A673 (cell line): ENCODE results near the gene WDR82. TPM values are rescaled to one million over a fixed set of nuclear protein-coding genes. Genes with fewer than 3 reads are reported as not detected.
A peak's percentile ranks its signal among the peaks of the same experiment; 100 is the strongest.

Source experiments
- BruUV-seq: library from RNA; stranded (reverse); fragments of 400-500 nt; replicated peaks from 2 replicates; lab custom pipeline; 2021; lab: Mats Ljungman, UMichigan
- CTCF ChIA-PET: fragments of 300-600 bp; sonication (Branson Sonifier 250); formaldehyde crosslinking; loops from one replicate; lab custom pipeline; 2022; ENCODE audit warnings: antibody characterized with exemption; lab: Charles Lee
- POLR2A ChIA-PET: fragments of 300-600 bp; sonication (Branson Sonifier 250); formaldehyde crosslinking; loops from one replicate; lab custom pipeline; 2022; ENCODE audit warnings: antibody characterized with exemption; ENCODE audit not compliant: low non-redundant PET; lab: Charles Lee
- DNase-seq: peaks from one replicate; pipeline ENCODE4 v3.0.0-alpha.2; 2015; ENCODE audit warnings: low spot score
- H3K27ac ChIP-seq: fragments of 200-600 bp; sonication (generic); 2 replicates; pipeline ENCODE4 v1.5.1; 2016; ENCODE audit warnings: mixed run types, low read depth, mild to moderate bottlenecking, mixed read lengths, antibody characterized with exemption, low read length; ENCODE audit not compliant: poor library complexity, severe bottlenecking
- H3K27me3 ChIP-seq: fragments of 200-600 bp; sonication (generic); replicated peaks from 2 replicates; pipeline ENCODE4 v1.6.1; 2017; ENCODE audit warnings: mixed run types, low read depth, mild to moderate bottlenecking, mixed read lengths, antibody characterized with exemption, low read length; ENCODE audit not compliant: insufficient read depth, poor library complexity
- H3K36me3 ChIP-seq: fragments of 200-600 bp; sonication (generic); 2 replicates; pipeline ENCODE4 v1.6.1; 2016; ENCODE audit warnings: mixed run types, mild to moderate bottlenecking, mixed read lengths, antibody characterized with exemption, low read length; ENCODE audit not compliant: insufficient read depth, poor library complexity, severe bottlenecking
- H3K4me1 ChIP-seq: fragments of 200-600 bp; sonication (generic); 2 replicates; pipeline ENCODE4 v1.6.1; 2017; ENCODE audit warnings: mixed run types, mild to moderate bottlenecking, mixed read lengths, antibody characterized with exemption, low read length; ENCODE audit not compliant: insufficient read depth, poor library complexity, severe bottlenecking
- H3K4me3 ChIP-seq: fragments of 200-600 bp; sonication (generic); 2 replicates; pipeline ENCODE4 v1.5.1; 2016; ENCODE audit warnings: low read depth, mixed run types, mild to moderate bottlenecking, mixed read lengths, low read length; ENCODE audit not compliant: poor library complexity, severe bottlenecking
- H3K9me3 ChIP-seq: fragments of 200-600 bp; sonication (generic); 2 replicates; pipeline ENCODE4 v1.6.1; 2016; ENCODE audit warnings: mixed run types, low read depth, mild to moderate bottlenecking, mixed read lengths, antibody characterized with exemption, low read length; ENCODE audit not compliant: poor library complexity, severe bottlenecking
- EZH2 ChIP-seq: fragments of 200-600 bp; sonication (generic); IDR thresholded peaks from 2 replicates; pipeline ENCODE4 v1.6.1; 2017; ENCODE audit warnings: borderline replicate concordance, low read depth, mild to moderate bottlenecking, mixed read lengths, antibody characterized with exemption, low read length; ENCODE audit not compliant: poor library complexity, severe bottlenecking
- intact Hi-C: fragments of 100-400 bp; cut with micrococcal nuclease; formaldehyde crosslinking; loops from one replicate; pipeline ENCODE4 v1.10.0; 2022; ENCODE audit not compliant: unreplicated experiment
- total RNA-seq: library from RNA; stranded (reverse); gene quantifications from 2 replicates; pipeline ENCODE4 v1.2.3, GENCODE V29; 2021
- TF ChIP-seq, protein P1 (sequence below): fragments of 300-800, 200-600 bp; sonication (generic); conservative IDR thresholded peaks from 2 replicates; pipeline ENCODE4 v1.5.1; 2017; ENCODE audit warnings: low read depth, mild to moderate bottlenecking, antibody characterized with exemption, low read length, moderate library complexity, mixed read lengths

WDR82 gene
- total RNA-seq, 1 experiment from 2014 or later = 54.3 TPM

GRCh38 chr3:52281981-52282801 lies 3.7 kb upstream of the WDR82 start:
- no peaks in the 10 kb centered on the region for H3K9me3 ChIP-seq
- no peak for DNase-seq
- no TSS peak for BruUV-seq
- H3K36me3 ChIP-seq = no peaks in the 10 kb centered on the region
- POLR2A ChIA-PET = no interaction called here
- intact Hi-C loops = no loop called here
- CTCF ChIA-PET = no interaction called here
- no peak overlapping the region for H3K4me3 ChIP-seq
- TF ChIP-seq, protein P1, sequence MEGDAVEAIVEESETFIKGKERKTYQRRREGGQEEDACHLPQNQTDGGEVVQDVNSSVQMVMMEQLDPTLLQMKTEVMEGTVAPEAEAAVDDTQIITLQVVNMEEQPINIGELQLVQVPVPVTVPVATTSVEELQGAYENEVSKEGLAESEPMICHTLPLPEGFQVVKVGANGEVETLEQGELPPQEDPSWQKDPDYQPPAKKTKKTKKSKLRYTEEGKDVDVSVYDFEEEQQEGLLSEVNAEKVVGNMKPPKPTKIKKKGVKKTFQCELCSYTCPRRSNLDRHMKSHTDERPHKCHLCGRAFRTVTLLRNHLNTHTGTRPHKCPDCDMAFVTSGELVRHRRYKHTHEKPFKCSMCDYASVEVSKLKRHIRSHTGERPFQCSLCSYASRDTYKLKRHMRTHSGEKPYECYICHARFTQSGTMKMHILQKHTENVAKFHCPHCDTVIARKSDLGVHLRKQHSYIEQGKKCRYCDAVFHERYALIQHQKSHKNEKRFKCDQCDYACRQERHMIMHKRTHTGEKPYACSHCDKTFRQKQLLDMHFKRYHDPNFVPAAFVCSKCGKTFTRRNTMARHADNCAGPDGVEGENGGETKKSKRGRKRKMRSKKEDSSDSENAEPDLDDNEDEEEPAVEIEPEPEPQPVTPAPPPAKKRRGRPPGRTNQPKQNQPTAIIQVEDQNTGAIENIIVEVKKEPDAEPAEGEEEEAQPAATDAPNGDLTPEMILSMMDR = no peak
- TF ChIP-seq EZH2 = no peak
- H3K27me3 ChIP-seq = no peaks in the 10 kb centered on the region
- H3K27ac ChIP-seq = no peak overlapping the region
- peaks cover 7% of the 10 kb centered on the region for H3K4me1 ChIP-seq

DNA sequence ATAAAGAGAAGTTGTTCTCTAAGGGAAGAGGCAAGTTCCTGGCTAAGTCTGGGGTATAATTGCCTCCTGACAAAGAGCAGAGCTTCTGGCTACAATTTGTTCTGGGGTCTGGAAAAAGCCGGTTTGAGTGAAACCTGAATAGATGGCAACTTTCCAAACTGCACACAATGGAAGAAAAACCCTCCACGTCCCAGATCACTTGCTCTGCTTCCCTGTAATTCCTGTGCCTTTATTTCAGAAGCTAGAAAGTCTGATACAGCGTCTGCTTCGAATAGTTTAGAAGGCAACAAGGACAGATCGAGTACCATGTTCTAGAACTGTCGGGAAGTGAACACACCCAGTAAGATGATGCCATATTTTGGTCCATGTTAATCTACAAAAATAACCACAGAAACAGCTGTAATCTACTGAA lies 1.6 kb upstream of the WDR82 start:
- H3K4me1 ChIP-seq = peaks cover 7% of the 10 kb centered on the region
- H3K36me3 ChIP-seq = no peaks in the 10 kb centered on the region
- no peaks in the 10 kb centered on the region for H3K9me3 ChIP-seq
- CTCF ChIA-PET = no interaction called here
- H3K27ac ChIP-seq = no peak overlapping the region
- H3K27me3 ChIP-seq = no peaks in the 10 kb centered on the region
- POLR2A ChIA-PET = no interaction called here
- peak; percentile 21 for DNase-seq
- no TSS peak for BruUV-seq
- H3K4me3 ChIP-seq = no peak overlapping the region
- TF ChIP-seq, protein P1 = no peak
- TF ChIP-seq EZH2 = no peak
- intact Hi-C loops = no loop called here

DNA sequence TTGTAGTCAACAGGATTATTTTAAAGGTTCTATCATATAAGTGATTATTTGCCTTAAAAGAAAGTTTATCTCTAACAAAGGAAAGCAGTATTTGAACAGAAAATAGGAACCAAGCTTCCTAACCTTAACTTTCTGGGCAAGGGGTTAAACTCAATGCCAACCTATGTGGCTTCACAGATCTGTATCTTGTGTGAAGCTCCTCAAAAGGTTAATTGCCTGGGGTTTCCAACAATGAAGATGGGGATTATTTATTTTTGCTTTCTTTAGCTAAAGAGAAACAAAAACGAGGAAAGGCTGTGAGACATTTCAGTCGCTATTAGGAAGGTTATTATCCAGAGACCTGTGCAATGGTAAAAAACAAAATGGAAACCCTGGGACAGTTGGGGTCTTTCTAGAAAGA lies 1.1 kb upstream of the WDR82 start:
- Histone ChIP-seq H3K27ac (no peak overlapping the region), H3K36me3 (no peaks in the 10 kb centered on the region), H3K4me1 (peaks cover 7% of the 10 kb centered on the region), H3K4me3 (no peak overlapping the region), H3K9me3 (no peaks in the 10 kb centered on the region), H3K27me3 (no peaks in the 10 kb centered on the region)
- intact Hi-C loops = loop anchor here (5.0 kb wide), 1 partner anchor 37 kb away; no protein-coding TSS in a partner anchor
- DNase-seq = no peak
- BruUV-seq = TSS peak; percentile 78
- ChIA-PET POLR2A (no interaction called here), CTCF (no interaction called here)
- TF ChIP-seq, protein P1 = no peak
- no peak for TF ChIP-seq EZH2
